ENCODE data around the gene ZNF280B. TPM values are rescaled to one million over a fixed set of nuclear protein-coding genes. Genes with fewer than 3 reads are reported as not detected.

Gene ZNF280B
- total RNA-seq, 1 experiment from 2014 or later, result 0.66 TPM

DNA sequence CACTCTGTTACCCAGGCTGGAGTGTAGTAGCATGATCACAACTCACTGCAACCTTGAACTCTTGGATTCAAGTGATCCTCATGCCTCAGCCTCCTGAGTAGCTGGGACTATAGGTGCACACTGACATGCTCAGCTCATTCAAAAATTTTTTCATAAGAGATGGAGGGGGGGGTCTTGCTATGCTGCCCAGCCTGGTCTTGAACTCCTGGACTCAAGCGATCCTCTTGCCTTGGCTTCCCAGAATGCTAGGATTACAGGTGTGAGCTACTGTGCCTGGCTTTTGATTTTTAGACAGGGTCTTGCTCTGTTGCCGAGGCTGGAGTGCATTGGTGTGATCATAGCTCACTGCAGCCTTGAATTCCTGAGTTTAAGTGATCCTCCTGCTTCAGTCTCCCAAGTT, 36.5 kb upstream of the ZNF280B start:
- intact Hi-C loops (cut with micrococcal nuclease), result no loop called here
- Histone ChIP-seq H2AFZ (ENCODE audit: low read length) (no peak overlapping the region), H3K27ac (ENCODE audit: low read length) (no peak overlapping the region), H4K20me1 (ENCODE audit: low read length) (no peaks in the 10 kb centered on the region), H3K79me2 (ENCODE audit: low read length) (no peaks in the 10 kb centered on the region), H3K9ac (ENCODE audit: low read length) (no peak overlapping the region), H3K4me3 (ENCODE audit: low read length) (no peak overlapping the region), H3K4me1 (ENCODE audit: insufficient read depth, low read length) (no peaks in the 10 kb centered on the region), H3K36me3 (ENCODE audit: low read depth, low read length) (no peaks in the 10 kb centered on the region), H3K27me3 (ENCODE audit: low read length) (no peaks in the 10 kb centered on the region), H3K4me2 (ENCODE audit: low read length) (no peak overlapping the region), H3F3A (ENCODE audit: low read length, unreplicated experiment) (no peaks in the 10 kb centered on the region), H3K9me3 (ENCODE audit: low read length) (no peaks in the 10 kb centered on the region), H3K9me2 (replicated peaks; ENCODE audit: low read length) (no peaks in the 10 kb centered on the region)
- no peak for TF ChIP-seq EZH2phosphoT487 (IDR thresholded peaks at IDR 0.05; ENCODE audit: borderline replicate concordance, low read length)
- TF ChIP-seq, protein P1, sequence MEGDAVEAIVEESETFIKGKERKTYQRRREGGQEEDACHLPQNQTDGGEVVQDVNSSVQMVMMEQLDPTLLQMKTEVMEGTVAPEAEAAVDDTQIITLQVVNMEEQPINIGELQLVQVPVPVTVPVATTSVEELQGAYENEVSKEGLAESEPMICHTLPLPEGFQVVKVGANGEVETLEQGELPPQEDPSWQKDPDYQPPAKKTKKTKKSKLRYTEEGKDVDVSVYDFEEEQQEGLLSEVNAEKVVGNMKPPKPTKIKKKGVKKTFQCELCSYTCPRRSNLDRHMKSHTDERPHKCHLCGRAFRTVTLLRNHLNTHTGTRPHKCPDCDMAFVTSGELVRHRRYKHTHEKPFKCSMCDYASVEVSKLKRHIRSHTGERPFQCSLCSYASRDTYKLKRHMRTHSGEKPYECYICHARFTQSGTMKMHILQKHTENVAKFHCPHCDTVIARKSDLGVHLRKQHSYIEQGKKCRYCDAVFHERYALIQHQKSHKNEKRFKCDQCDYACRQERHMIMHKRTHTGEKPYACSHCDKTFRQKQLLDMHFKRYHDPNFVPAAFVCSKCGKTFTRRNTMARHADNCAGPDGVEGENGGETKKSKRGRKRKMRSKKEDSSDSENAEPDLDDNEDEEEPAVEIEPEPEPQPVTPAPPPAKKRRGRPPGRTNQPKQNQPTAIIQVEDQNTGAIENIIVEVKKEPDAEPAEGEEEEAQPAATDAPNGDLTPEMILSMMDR (conservative IDR thresholded peaks at IDR 0.05; ENCODE audit: low read depth, low read length), result no peak
- no peak for TF ChIP-seq EZH2 (IDR thresholded peaks at IDR 0.05; ENCODE audit: low read length, unreplicated experiment)
- ATAC-seq, result no peak
- POLR2A ChIA-PET (ENCODE audit: unreplicated experiment), result interaction anchor here (0.7 kb wide), 1 partner anchor 19 kb away, joined by 17 read pairs; no protein-coding TSS in a partner anchor
- CTCF ChIA-PET, result no interaction called here
- no TSS peak for BruUV-seq (replicated peaks)
- no peak for DNase-seq

DNA sequence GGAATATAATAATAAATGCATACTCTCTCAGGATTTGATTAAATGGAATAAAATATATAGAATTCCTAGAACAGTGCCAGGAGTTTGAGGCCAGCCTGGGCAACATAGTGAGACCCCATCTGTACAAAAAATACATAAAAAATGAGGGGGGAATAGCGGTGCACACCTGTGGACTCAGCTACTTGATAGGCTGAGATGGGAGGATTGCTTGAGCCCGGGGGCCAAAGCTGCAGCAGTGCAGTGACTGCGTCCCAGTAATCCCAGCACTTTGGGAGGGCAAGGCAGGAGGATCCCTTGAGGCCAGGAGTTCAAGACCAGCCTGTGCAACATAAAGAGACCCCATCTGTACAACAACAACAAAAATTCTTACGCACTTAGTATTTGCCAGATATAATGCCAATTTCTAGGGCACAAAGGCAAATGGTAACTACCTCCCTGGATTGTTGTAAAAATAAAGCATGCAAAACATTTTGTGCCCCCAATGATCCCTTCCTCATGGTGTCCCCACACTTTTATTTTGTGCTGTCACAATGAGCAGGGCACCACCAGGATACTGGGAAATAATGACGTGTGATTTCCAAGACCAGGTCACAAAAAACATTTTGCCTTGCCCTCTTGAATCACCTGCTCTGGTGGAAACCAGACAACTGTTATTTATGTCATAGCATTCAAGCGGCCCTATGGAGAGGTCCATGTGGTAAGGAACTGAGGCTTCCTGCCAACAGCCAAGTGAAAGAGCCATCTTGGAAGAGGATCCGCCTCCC, 29.9 kb upstream of the ZNF280B start:
- Histone ChIP-seq H3K9me2 (replicated peaks; ENCODE audit: low read length) (no peaks in the 10 kb centered on the region), H3K4me3 (ENCODE audit: low read length) (no peak overlapping the region)
- no peak for DNase-seq

More for the DNA sequence above, 29.9 kb upstream of the ZNF280B start:
- ChIA-PET CTCF (no interaction called here), POLR2A (ENCODE audit: unreplicated experiment) (no interaction called here)
- no peaks in the 10 kb centered on the region for H3K4me1 ChIP-seq (ENCODE audit: insufficient read depth, low read length)
- TF ChIP-seq, protein P1 (conservative IDR thresholded peaks at IDR 0.05; ENCODE audit: low read depth, low read length), result no peak
- TF ChIP-seq EZH2 (IDR thresholded peaks at IDR 0.05; ENCODE audit: low read length, unreplicated experiment) (no peak), EZH2phosphoT487 (IDR thresholded peaks at IDR 0.05; ENCODE audit: borderline replicate concordance, low read length) (no peak)
- intact Hi-C loops (cut with micrococcal nuclease), result no loop called here
- no peak overlapping the region for H3K4me2 ChIP-seq (ENCODE audit: low read length)
- H3K9ac ChIP-seq (ENCODE audit: low read length), result no peak overlapping the region
- no peaks in the 10 kb centered on the region for H3K79me2 ChIP-seq (ENCODE audit: low read length)
- H3K9me3 ChIP-seq (ENCODE audit: low read length), result no peaks in the 10 kb centered on the region
- no peak overlapping the region for H3K27ac ChIP-seq (ENCODE audit: low read length)
- ATAC-seq, result no peak
- H3K36me3 ChIP-seq (ENCODE audit: low read depth, low read length), result no peaks in the 10 kb centered on the region
- no peaks in the 10 kb centered on the region for H3F3A ChIP-seq (ENCODE audit: low read length, unreplicated experiment)
- no peak overlapping the region for H2AFZ ChIP-seq (ENCODE audit: low read length)
- no peaks in the 10 kb centered on the region for H4K20me1 ChIP-seq (ENCODE audit: low read length)
- BruUV-seq (replicated peaks), result no TSS peak
- no peaks in the 10 kb centered on the region for H3K27me3 ChIP-seq (ENCODE audit: low read length)
